H4 (cell line): ENCODE data around the gene KCNG1. TPM values are rescaled to one million over a fixed set of nuclear protein-coding genes. Genes with fewer than 3 reads are reported as not detected.
"Not testable (repeated sequence)": the region's sequence is repeated elsewhere in the genome, so short reads cannot be mapped to it uniquely, and the experiment has no call there.

Experiments
- DNase-seq: peaks from one replicate; pipeline ENCODE4 v3.0.0-alpha.2; 2015; ENCODE audit warnings: low spot score
- total RNA-seq: library from RNA; depleted of rRNA; stranded (reverse); fragments of >200 nt; shearing (Covaris generic); gene quantifications from 2 replicates; pipeline ENCODE4 v1.2.3, GENCODE V29; 2014

Gene KCNG1
- total RNA-seq, 1 experiment from 2014 or later, result 11.3 TPM

- peak; percentile 82 for DNase-seq
Observed at GRCh38 chr20:50987493-50988210, 35.3 kb downstream of the KCNG1 start.

- no peak for DNase-seq
Observed at GRCh38 chr20:50983321-50983720, 39.6 kb downstream of the KCNG1 start.

- DNase-seq, result no peak
Observed at GRCh38 chr20:50982363-50982762, 40.5 kb downstream of the KCNG1 start.

- no peak for DNase-seq
Observed at GRCh38 chr20:50981714-50982048, 41.2 kb downstream of the KCNG1 start.

- DNase-seq, result peak; percentile 53
Observed at GRCh38 chr20:50980851-50981713, 41.8 kb downstream of the KCNG1 start.

- DNase-seq, result peak; percentile 88
Observed at GRCh38 chr20:50980071-50980681, 42.7 kb downstream of the KCNG1 start.

- DNase-seq, result not testable (repeated sequence)
Observed at GRCh38 chr20:50978533-50978932, 44.4 kb downstream of the KCNG1 start.

- no peak for DNase-seq
Observed at GRCh38 chr20:50977066-50978021, 45.6 kb downstream of the KCNG1 start.

- DNase-seq, result no peak
Observed at GRCh38 chr20:50975701-50976330, 47.1 kb downstream of the KCNG1 start.

GRCh38 chr20:50969912-50970311 is 53.0 kb downstream of the KCNG1 start:
- DNase-seq, result no peak

- DNase-seq, result no peak
Observed at GRCh38 chr20:50969435-50969834, 53.5 kb downstream of the KCNG1 start.

- no peak for DNase-seq
Observed at GRCh38 chr20:50968289-50968688, 54.6 kb downstream of the KCNG1 start.

- DNase-seq, result no peak
Observed at GRCh38 chr20:50967586-50967985, 55.3 kb downstream of the KCNG1 start.

GRCh38 chr20:50959543-50960126 is 63.3 kb downstream of the KCNG1 start:
- DNase-seq, result no peak

GRCh38 chr20:50958615-50959542 is 64.0 kb downstream of the KCNG1 start, which contains the start of gene MOCS3:
TSS of gene MOCS3 (plus strand) at chr20:50958818. CDS start at chr20:50958843, 25 bp downstream.
- peak; percentile 87 for DNase-seq

- DNase-seq, result peak; percentile 84
Observed at GRCh38 chr20:50957798-50958614, 64.9 kb downstream of the KCNG1 start, which contains the start of gene DPM1. TSS of gene DPM1 (minus strand) at chr20:50958532. CDS start at chr20:50958523, 9 bp downstream.

- DNase-seq, result no peak
Observed at GRCh38 chr20:50957276-50957675, 65.6 kb downstream of the KCNG1 start.

- DNase-seq, result no peak
Observed at GRCh38 chr20:50953821-50954220, 69.1 kb downstream of the KCNG1 start.
